Lung microvascular endothelial cell (primary cell): ENCODE measurements around the gene GTF3C4. TPM values are rescaled to one million over a fixed set of nuclear protein-coding genes. Genes with fewer than 3 reads are reported as not detected.
A peak's percentile ranks its signal among the peaks of the same experiment; 100 is the strongest.

ENCODE experiments used
- DNase-seq, 2 donors: peaks; one replicate each; pipeline versions ENCODE4 v3.0.0 to v3.0.0-alpha.2; 2010; ENCODE audit warnings: low read depth in 2 of 2
- total RNA-seq: library from RNA; depleted of rRNA; stranded (reverse); fragments of >200 nt; gene quantifications from 2 replicates; pipeline ENCODE4 v1.2.1, GENCODE V29; 2014

The GTF3C4 gene
- total RNA-seq, 1 donor from 2014 or later: 9.9 TPM

GRCh38 chr9:132647806-132648205 is 22.5 kb upstream of the GTF3C4 start:
- no peak for DNase-seq

- no peak for DNase-seq
Measured at GRCh38 chr9:132648283-132648682, 22.0 kb upstream of the GTF3C4 start.

- no peak for DNase-seq
Measured at GRCh38 chr9:132648685-132649084, 21.6 kb upstream of the GTF3C4 start.

GRCh38 chr9:132651259-132651658 is 19.0 kb upstream of the GTF3C4 start:
- DNase-seq: peak; percentile 16 to 48

GRCh38 chr9:132656299-132656698 is 14.0 kb upstream of the GTF3C4 start:
- no peak for DNase-seq

- DNase-seq: no peak
Measured at GRCh38 chr9:132662152-132662945, 7.9 kb upstream of the GTF3C4 start.

- no peak for DNase-seq
Measured at GRCh38 chr9:132663117-132663516, 7.1 kb upstream of the GTF3C4 start.

- DNase-seq: no peak
Measured at GRCh38 chr9:132663851-132664250, 6.4 kb upstream of the GTF3C4 start.

- peak in 1 of 2 donors; percentile 77 for DNase-seq
Measured at GRCh38 chr9:132669319-132669697, 956 bp upstream of the GTF3C4 start.

- peak; percentile 86 to 89 for DNase-seq
Measured at GRCh38 chr9:132669698-132670456, 387 bp upstream of the GTF3C4 start, which contains the start of gene DDX31. Gene DDX31, minus strand, starts transcription at chr9:132669983. Its CDS starts 49 bp downstream, at chr9:132669934.

- DNase-seq: peak in 1 of 2 donors; percentile 28
Measured at GRCh38 chr9:132671620-132672412, 1.6 kb downstream of the GTF3C4 start.

GRCh38 chr9:132672413-132672690 is 2.1 kb downstream of the GTF3C4 start:
- peak in 1 of 2 donors; percentile 46 for DNase-seq

- peak; percentile 20 to 44 for DNase-seq
Measured at GRCh38 chr9:132673355-132673754, 3.1 kb downstream of the GTF3C4 start.

- DNase-seq: no peak
Measured at GRCh38 chr9:132674485-132674884, 4.2 kb downstream of the GTF3C4 start.

GRCh38 chr9:132677976-132678375 is 7.7 kb downstream of the GTF3C4 start:
- no peak for DNase-seq

- no peak for DNase-seq
Measured at GRCh38 chr9:132679946-132680625, 9.8 kb downstream of the GTF3C4 start.

GRCh38 chr9:132681561-132681960 is 11.3 kb downstream of the GTF3C4 start:
- DNase-seq: no peak

- no peak for DNase-seq
Measured at GRCh38 chr9:132683873-132684272, 13.6 kb downstream of the GTF3C4 start.

- DNase-seq: no peak
Measured at GRCh38 chr9:132690696-132691095, 20.4 kb downstream of the GTF3C4 start.

GRCh38 chr9:132694144-132694543 is 23.9 kb downstream of the GTF3C4 start:
- DNase-seq: peak; percentile 5 to 51

- no peak for DNase-seq
Measured at GRCh38 chr9:132697230-132697629, 27.0 kb downstream of the GTF3C4 start.
